Activated T-cell treated with anti-CD3 and anti-CD28 coated beads for 24 hours (primary cell): ENCODE results near the gene SOBP.

ENCODE experiments used
- DNase-seq: peaks from one replicate; pipeline ENCODE4 v3.0.0-alpha.2; 2020; ENCODE audit warnings: low read depth

Gene SOBP

GRCh38 chr6:107523054-107523791, 33.3 kb downstream of the SOBP start:
- no peak for DNase-seq

GRCh38 chr6:107523794-107524193, 33.9 kb downstream of the SOBP start:
- no peak for DNase-seq

GRCh38 chr6:107524626-107525025, 34.7 kb downstream of the SOBP start:
- no peak for DNase-seq

- DNase-seq, result no peak
These were observed 42.0 kb downstream of the SOBP start for GRCh38 chr6:107531868-107532267.

- no peak for DNase-seq
These were observed 42.8 kb downstream of the SOBP start for GRCh38 chr6:107532706-107533105.

GRCh38 chr6:107533415-107534059, 43.6 kb downstream of the SOBP start:
- DNase-seq, result no peak

GRCh38 chr6:107534571-107535141, 44.7 kb downstream of the SOBP start:
- DNase-seq, result no peak

GRCh38 chr6:107535626-107536025, 45.7 kb downstream of the SOBP start:
- DNase-seq, result no peak

GRCh38 chr6:107536180-107536961, 46.5 kb downstream of the SOBP start:
- no peak for DNase-seq

GRCh38 chr6:107537559-107537958, 47.6 kb downstream of the SOBP start:
- no peak for DNase-seq

GRCh38 chr6:107538856-107539387, 49.0 kb downstream of the SOBP start:
- DNase-seq, result no peak

GRCh38 chr6:107539409-107539808, 49.5 kb downstream of the SOBP start:
- no peak for DNase-seq

GRCh38 chr6:107539849-107540464, 50.0 kb downstream of the SOBP start:
- DNase-seq, result no peak

GRCh38 chr6:107540465-107540857, 50.5 kb downstream of the SOBP start:
- no peak for DNase-seq

- no peak for DNase-seq
These were observed 52.3 kb downstream of the SOBP start for GRCh38 chr6:107542192-107542668.

GRCh38 chr6:107543088-107543487, 53.2 kb downstream of the SOBP start:
- DNase-seq, result no peak

GRCh38 chr6:107543567-107543966, 53.6 kb downstream of the SOBP start:
- DNase-seq, result no peak

- no peak for DNase-seq
These were observed 55.8 kb downstream of the SOBP start for GRCh38 chr6:107545763-107546162.

GRCh38 chr6:107546691-107547450, 57.0 kb downstream of the SOBP start:
- no peak for DNase-seq

GRCh38 chr6:107547451-107547840, 57.5 kb downstream of the SOBP start:
- DNase-seq, result no peak

GRCh38 chr6:107550241-107550840, 60.4 kb downstream of the SOBP start:
- DNase-seq, result no peak
